Keratinocyte (primary cell): ENCODE data around the gene HOXB4. TPM values are rescaled to one million over a fixed set of nuclear protein-coding genes. Genes with fewer than 3 reads are reported as not detected.

Source experiments
- DNase-seq: peaks from one replicate; pipeline ENCODE4 v3.0.0-alpha.2; 2011; ENCODE audit warnings: low read depth, missing footprints, low spot score
- FAIRE-seq: peaks from 2 replicates; lab custom pipeline; 2011; peaks lifted over from hg19 to GRCh38; lab: Jason Lieb, UNC
- H2AFZ ChIP-seq: 2 replicates; pipeline ENCODE4 v1.6.0; 2012; ENCODE audit warnings: low read length, control low read depth, inconsistent platforms; ENCODE audit not compliant: control insufficient read depth
- H3K27ac ChIP-seq: 2 replicates; pipeline ENCODE4 v1.5.1; 2011; ENCODE audit warnings: low read length; ENCODE audit not compliant: control insufficient read depth, insufficient read depth
- H3K27me3 ChIP-seq: 3 replicates; pipeline ENCODE4 v1.6.0; 2011; ENCODE audit warnings: low read length; ENCODE audit not compliant: control insufficient read depth, insufficient read depth; ENCODE audit errors: extremely low read depth
- H3K36me3 ChIP-seq, 2 experiments: 2 replicates in 1 of 2; 3 replicates in 1 of 2; pipeline ENCODE4 v1.5.1; 2011; ENCODE audit warnings: low read length in 2 of 2, mild to moderate bottlenecking in 1 of 2; ENCODE audit not compliant: control insufficient read depth in 2 of 2, insufficient read depth in 2 of 2; ENCODE audit errors: extremely low read depth in 1 of 2
- H3K4me1 ChIP-seq: 3 replicates; pipeline ENCODE4 v1.5.1; 2011; ENCODE audit warnings: low read length; ENCODE audit not compliant: control insufficient read depth, insufficient read depth; ENCODE audit errors: extremely low read depth
- H3K4me2 ChIP-seq: 3 replicates; pipeline ENCODE4 v1.6.0; 2011; ENCODE audit warnings: low read depth, low read length; ENCODE audit not compliant: control insufficient read depth, insufficient read depth; ENCODE audit errors: extremely low read depth
- H3K4me3 ChIP-seq, 3 experiments: fragments of 200-600 bp in 1 of 3; sonication (generic) in 1 of 3; 2 replicates in 2 of 3; 3 replicates in 1 of 3; pipeline ENCODE4 v1.5.1; 2011 to 2016; ENCODE audit warnings: low read length in 3 of 3, mild to moderate bottlenecking in 3 of 3, control low read depth in 2 of 3, inconsistent platforms in 1 of 3, low read depth in 1 of 3, mixed read lengths in 1 of 3, mixed run types in 1 of 3, moderate library complexity in 1 of 3; ENCODE audit not compliant: control insufficient read depth in 2 of 3, insufficient read depth in 2 of 3; ENCODE audit errors: extremely low read depth in 1 of 3
- H3K79me2 ChIP-seq: 2 replicates; pipeline ENCODE4 v1.6.0; 2012; ENCODE audit warnings: low read length; ENCODE audit not compliant: control insufficient read depth, insufficient read depth
- H3K9ac ChIP-seq: 3 replicates; pipeline ENCODE4 v1.6.0; 2011; ENCODE audit warnings: low read length; ENCODE audit not compliant: control insufficient read depth, insufficient read depth; ENCODE audit errors: extremely low read depth
- H3K9me1 ChIP-seq: 3 replicates; pipeline ENCODE4 v1.6.0; 2011; ENCODE audit warnings: low read length; ENCODE audit not compliant: control insufficient read depth, insufficient read depth; ENCODE audit errors: extremely low read depth
- H3K9me3 ChIP-seq: 2 replicates; pipeline ENCODE4 v1.5.1; 2012; ENCODE audit warnings: low read depth, low read length; ENCODE audit not compliant: control insufficient read depth
- H4K20me1 ChIP-seq: 3 replicates; pipeline ENCODE4 v1.6.0; 2011; ENCODE audit warnings: low read length; ENCODE audit not compliant: control insufficient read depth, insufficient read depth; ENCODE audit errors: extremely low read depth
- EZH2 ChIP-seq: IDR thresholded peaks from one replicate; pipeline ENCODE4 v1.6.1; 2012; ENCODE audit warnings: inconsistent platforms, mild to moderate bottlenecking, low read length, moderate library complexity
- dilution Hi-C: fragments of 300-500 bp; cut with MboI; formaldehyde crosslinking; loops from one replicate; pipeline ENCODE4 v1.7.0; 2020; ENCODE audit warnings: low sequenced_read_pairs; ENCODE audit not compliant: extremely low pct_ligation_motif_present
- polyA plus RNA-seq, 5 experiments: library from polyadenylated mRNA; depleted of rRNA in 3 of 5; stranded (reverse) in 3 of 5; stranded (forward) in 1 of 5; unstranded in 1 of 5; fragments of >200 nt; gene quantifications; 1 replicate in 1 of 5; 2 replicates in 3 of 5; 3 replicates in 1 of 5; pipeline versions ENCODE4 v1.2.1 to v1.2.3, GENCODE V29; 2011 to 2012; ENCODE audit warnings: missing spikeins in 2 of 5, low read depth in 1 of 5, low replicate concordance in 1 of 5
- TF ChIP-seq, protein P1 (sequence below), 3 experiments: IDR thresholded peaks in 1 of 3; conservative IDR thresholded peaks in 1 of 3; optimal IDR thresholded peaks in 1 of 3; 2 replicates in 2 of 3; 3 replicates in 1 of 3; pipeline versions ENCODE3 to v1.5.1; 2011; ENCODE audit warnings: low read length in 3 of 3, mild to moderate bottlenecking in 3 of 3, moderate library complexity in 2 of 3, control low read depth in 1 of 3, inconsistent platforms in 1 of 3; ENCODE audit not compliant: insufficient read depth in 2 of 3; ENCODE audit errors: extremely low read depth in 1 of 3

Gene HOXB4
- polyA plus RNA-seq, 1 donor (not counting 4 experiments of a cell fraction or from before 2014, with no cell fraction given): 0.59 TPM

DNA sequence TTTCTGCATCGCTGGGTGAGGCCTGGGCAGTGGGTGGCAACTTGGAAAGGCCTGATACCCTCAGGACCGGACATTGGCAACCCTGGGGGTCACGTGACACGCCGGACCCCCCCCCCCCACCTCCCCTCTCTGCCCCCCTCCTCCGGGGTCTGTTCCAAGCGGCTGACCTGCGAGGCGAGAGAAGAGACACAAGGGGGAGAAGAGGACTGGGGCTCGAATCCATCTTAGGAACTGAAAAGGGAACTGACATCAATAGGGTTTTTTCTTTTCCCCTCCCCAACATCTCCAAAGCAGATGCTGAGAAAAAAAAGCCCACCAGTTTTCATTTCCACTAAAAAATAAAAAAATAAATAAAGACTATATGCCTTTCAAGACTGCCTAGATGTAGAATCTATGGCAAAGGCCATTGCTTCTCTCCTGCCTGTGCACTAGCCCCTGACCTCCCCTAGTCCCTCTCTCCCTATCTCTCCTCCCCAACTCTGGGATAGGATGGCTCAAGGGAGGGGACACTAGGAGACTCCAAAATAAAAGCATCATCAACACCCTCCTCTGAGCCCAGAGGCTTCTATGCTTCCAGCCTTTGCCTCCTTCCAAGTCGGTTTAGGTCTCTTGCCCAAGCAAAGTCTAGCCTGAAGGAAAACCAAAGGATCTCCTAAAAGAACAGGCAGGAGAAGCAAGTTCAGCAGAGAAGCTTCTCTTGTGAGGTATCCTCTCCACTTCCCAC, 25.5 kb downstream of the HOXB4 start:
- dilution Hi-C loops: no loop called here
- no peaks in the 10 kb centered on the region for H3K9me3 ChIP-seq
- FAIRE-seq: no peak
- H3K79me2 ChIP-seq: no peaks in the 10 kb centered on the region
- no peak for DNase-seq
- H3K27ac ChIP-seq: no peak overlapping the region
- peaks cover 14% of the 10 kb centered on the region for H3K4me1 ChIP-seq
- H4K20me1 ChIP-seq: no peaks in the 10 kb centered on the region
- no peak overlapping the region for H2AFZ ChIP-seq
- H3K4me3 ChIP-seq: no peak overlapping the region
- no peak overlapping the region for H3K9ac ChIP-seq
- H3K27me3 ChIP-seq: peaks cover 17% of the 10 kb centered on the region
- no peaks in the 10 kb centered on the region for H3K9me1 ChIP-seq
- peaks cover 0 to 3% of the 10 kb centered on the region in 2 experiments for H3K36me3 ChIP-seq
- H3K4me2 ChIP-seq: no peak overlapping the region
- no peak for TF ChIP-seq EZH2
- TF ChIP-seq, protein P1, sequence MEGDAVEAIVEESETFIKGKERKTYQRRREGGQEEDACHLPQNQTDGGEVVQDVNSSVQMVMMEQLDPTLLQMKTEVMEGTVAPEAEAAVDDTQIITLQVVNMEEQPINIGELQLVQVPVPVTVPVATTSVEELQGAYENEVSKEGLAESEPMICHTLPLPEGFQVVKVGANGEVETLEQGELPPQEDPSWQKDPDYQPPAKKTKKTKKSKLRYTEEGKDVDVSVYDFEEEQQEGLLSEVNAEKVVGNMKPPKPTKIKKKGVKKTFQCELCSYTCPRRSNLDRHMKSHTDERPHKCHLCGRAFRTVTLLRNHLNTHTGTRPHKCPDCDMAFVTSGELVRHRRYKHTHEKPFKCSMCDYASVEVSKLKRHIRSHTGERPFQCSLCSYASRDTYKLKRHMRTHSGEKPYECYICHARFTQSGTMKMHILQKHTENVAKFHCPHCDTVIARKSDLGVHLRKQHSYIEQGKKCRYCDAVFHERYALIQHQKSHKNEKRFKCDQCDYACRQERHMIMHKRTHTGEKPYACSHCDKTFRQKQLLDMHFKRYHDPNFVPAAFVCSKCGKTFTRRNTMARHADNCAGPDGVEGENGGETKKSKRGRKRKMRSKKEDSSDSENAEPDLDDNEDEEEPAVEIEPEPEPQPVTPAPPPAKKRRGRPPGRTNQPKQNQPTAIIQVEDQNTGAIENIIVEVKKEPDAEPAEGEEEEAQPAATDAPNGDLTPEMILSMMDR (optimal IDR thresholded peaks at IDR 0.05 in 1 of 3, IDR thresholded peaks at IDR 0.05 in 1 of 3, conservative IDR thresholded peaks at IDR 0.05 in 1 of 3; ENCODE audit: extremely low read depth in 1 of 3, insufficient read depth in 2 of 3, low read length in 3 of 3): no peak

DNA sequence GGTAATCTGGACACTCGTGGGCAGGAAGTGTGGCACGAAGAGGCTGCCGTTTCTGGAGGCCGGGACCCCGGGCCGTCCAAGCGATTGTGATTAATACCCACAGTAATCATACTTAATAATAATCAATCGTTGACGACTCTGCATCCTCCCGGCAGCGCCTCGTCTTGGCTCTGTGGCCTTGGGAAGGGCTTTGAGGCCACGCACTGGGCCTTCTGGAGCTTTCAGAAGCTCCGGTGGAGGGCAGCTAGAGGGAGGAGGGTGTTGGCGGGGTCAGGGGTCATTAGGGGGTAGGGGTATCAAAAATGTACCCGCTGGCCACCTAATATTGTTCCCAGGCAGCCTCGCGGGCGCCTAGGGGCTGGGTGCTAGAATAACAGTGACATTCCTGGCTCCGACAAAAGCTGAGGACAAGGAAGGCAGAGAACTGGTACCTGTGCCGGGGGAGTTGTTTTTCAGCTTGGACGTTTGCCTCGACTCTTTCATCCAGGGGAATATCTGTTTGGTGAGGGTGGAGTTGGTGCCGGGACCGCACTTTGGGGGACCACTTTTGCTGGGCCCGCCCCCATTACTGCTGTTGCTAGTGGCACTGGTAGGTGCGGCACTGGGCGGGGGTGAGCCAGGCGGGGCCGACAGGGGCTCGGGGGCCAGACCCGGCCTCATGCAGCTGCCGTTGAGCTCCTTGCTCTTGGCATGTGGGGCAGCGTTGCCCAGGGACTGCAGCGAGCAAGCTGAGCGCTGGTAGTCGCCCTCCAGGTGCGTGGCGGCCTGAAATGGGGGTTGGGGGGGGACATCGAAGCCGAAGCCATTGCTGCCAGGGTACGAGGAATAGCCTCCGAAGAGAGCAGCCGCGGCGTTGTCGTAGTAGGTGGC, 26.3 kb downstream of the HOXB4 start:
- TF ChIP-seq, protein P1 (optimal IDR thresholded peaks at IDR 0.05 in 1 of 3, IDR thresholded peaks at IDR 0.05 in 1 of 3, conservative IDR thresholded peaks at IDR 0.05 in 1 of 3; ENCODE audit: extremely low read depth in 1 of 3, insufficient read depth in 2 of 3, low read length in 3 of 3): no peak
- TF ChIP-seq EZH2: no peak
- FAIRE-seq (no peak), DNase-seq (no peak)
- Histone ChIP-seq H3K4me1 (peaks cover 12% of the 10 kb centered on the region), H3K27me3 (peaks cover 17% of the 10 kb centered on the region), H3K27ac (no peak overlapping the region), H3K4me3 (no peak overlapping the region), H3K4me2 (no peak overlapping the region), H2AFZ (no peak overlapping the region), H4K20me1 (no peaks in the 10 kb centered on the region), H3K36me3 (peaks cover 0 to 3% of the 10 kb centered on the region in 2 experiments), H3K9me3 (no peaks in the 10 kb centered on the region), H3K9ac (no peak overlapping the region), H3K9me1 (no peaks in the 10 kb centered on the region), H3K79me2 (no peaks in the 10 kb centered on the region)
- dilution Hi-C loops: no loop called here
